T-helper 2 cell (primary cell): Measurements from ENCODE around the gene CCDC148.

Source experiments
- DNase-seq, 5 experiments: peaks; one replicate each; pipeline versions ENCODE4 v3.0.0 to v3.0.0-alpha.2; 2012 to 2022

The CCDC148 gene

DNA sequence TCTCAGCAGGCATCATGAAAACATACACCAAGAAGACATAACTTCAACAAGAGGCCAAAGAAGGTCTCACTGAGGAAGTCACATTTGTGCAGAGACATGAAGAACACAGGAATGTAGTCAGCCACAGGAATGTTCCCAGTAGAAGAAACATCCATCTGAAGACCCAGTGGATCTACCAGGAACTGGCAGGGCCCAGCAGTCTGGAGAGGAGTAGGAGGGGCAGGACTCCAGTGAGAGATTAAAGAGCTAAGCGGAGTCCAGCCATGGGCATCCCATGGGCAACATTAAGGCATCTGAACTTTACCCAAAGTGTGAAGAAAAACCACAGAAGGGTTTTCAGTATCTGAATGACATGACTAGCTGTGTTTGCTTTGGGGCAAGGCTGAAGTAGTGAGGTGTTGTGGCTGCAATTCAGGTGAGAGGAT, 251.8 kb downstream of the CCDC148 start:
- no peak for DNase-seq

DNA sequence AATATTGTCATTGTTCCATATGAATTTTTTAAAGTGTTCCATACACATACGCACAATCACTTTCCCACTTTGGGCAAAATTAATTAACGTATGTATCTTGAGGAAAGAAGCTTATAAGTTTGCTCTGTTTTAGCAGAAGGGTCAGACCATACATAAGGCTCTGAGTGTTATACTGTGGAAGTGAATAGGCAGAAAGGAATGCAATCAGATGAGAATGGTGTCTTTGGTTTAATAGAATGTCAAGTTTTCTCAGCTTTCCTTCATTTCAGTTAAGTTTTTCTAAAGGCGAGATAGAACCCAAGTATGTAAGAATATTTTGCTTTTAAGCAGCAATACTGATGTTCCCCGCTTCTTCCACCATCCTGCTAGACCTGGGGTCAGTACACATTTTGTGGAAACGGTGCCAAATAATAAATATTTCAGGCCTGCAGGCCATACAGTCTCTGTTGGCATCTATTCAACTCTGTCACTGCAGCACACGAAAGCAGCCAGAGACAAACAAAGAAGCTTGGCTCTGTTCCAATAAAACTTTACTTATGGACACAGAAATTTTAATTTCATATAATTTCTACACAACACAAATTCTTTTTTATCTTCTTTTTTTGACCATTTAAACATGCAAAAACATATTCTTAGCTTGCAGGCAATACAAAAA, 254.3 kb downstream of the CCDC148 start:
- no peak for DNase-seq

DNA sequence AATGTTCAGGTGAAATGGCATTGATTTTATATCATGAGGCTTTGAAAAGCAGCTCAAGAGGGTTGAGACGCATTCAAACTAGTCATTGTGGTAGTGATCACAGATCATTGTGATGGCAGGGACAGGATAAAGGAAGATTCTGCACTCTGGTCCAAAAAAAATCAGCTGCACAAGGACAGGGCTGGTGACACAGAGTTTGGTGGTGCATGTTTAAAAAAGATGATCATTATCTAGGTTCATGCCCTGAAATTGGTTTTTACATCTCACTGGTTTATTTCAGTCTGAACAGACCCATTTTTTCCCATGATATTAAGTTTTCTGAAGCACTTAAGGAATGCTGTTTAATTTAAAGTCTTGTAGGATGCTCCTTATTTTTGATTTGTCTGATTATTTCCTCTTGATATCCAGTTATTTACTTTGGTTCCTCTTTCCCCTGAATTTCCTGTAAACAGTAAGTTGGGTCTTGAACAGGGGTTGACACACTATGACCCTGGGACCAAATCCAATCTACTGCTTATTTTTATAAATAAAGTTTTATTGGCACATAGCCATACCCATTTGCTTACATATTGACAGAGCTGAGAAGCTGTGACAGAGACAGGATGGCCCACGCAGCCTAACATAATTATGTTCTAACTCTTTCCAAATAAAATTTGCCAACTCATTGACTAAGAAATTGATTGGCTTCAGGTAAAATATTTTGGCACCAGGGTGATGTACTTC, 256.5 kb downstream of the CCDC148 start:
- DNase-seq = no peak

DNA sequence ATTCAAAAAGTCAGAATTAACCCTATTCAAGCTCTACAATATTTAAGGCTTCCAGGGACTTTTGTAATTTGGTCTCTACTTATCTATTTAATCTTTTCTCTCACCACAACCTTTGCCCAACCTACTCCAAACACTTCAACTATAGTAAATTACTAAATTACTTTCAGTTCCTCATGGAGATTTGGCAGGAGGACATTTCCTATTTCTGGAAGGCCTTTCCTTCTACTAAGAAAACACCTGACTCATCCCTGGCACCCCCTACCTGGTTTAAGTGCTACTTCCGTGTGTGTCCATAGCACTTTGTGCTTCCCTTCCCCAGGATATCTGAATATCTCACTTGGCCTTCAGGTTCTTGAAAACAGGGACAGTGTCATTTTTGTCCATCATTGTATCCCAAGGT, 258.6 kb downstream of the CCDC148 start:
- DNase-seq = no peak

DNA sequence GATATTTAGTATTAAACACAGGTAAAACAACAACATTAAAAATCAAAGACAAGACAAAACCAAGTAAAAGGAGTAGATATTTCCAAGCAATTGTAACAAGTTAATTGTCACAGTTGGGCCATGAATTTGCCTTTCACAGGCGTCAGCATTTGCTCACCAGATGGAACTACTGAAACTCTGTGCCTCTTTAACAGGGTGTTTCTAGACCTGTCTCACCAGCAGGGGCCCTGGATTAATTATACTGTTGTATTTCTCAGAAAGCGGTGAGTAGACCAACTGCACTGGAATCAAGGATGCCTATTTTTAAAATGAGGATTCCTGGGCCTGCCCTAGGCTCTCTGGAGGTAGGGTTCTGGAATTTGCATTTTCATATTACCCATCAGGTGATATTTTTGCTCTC, 262.3 kb downstream of the CCDC148 start:
- DNase-seq = no peak

DNA sequence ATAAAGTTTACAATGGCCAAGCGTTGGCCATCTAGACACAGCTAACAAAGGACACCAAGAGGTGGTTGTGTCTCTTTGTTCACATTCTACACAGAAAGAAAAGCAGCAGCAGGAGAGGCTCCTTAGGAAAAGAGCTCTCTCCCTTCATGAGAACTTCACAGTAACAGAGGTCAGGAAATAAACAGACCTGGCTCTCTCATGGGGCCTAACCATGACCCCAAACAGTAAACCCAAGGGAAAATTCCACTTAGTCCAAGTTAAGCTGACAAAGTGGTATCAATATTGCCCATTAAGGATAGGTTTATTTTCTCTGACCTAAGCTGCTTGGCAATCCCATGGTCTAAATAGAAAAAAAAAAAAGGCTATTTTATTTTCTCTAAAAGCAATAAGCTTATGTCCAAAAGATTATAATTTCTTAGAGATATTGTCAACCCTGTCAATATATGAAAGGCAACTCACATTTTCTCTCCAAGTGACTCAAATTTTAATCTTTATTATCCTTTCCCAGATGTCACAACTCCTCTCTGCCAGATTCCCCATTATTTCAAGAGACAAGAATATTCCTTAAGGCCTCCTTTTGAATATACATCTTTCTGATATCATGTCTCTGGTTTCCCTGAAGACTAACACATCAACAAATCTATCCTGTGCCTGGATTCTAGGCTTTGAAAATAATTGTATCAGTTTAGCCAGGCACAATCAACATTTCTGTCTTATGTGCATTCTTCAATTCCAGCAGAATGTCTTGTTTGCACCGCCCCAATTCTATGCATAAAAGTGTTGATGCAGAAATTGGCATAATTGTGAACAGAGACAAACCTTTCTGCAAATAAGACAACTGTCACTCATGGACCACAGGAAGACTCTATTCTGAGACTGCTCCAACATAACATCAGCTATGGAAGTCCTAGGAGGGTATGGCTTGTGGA, 263.8 kb downstream of the CCDC148 start:
- DNase-seq = no peak

DNA sequence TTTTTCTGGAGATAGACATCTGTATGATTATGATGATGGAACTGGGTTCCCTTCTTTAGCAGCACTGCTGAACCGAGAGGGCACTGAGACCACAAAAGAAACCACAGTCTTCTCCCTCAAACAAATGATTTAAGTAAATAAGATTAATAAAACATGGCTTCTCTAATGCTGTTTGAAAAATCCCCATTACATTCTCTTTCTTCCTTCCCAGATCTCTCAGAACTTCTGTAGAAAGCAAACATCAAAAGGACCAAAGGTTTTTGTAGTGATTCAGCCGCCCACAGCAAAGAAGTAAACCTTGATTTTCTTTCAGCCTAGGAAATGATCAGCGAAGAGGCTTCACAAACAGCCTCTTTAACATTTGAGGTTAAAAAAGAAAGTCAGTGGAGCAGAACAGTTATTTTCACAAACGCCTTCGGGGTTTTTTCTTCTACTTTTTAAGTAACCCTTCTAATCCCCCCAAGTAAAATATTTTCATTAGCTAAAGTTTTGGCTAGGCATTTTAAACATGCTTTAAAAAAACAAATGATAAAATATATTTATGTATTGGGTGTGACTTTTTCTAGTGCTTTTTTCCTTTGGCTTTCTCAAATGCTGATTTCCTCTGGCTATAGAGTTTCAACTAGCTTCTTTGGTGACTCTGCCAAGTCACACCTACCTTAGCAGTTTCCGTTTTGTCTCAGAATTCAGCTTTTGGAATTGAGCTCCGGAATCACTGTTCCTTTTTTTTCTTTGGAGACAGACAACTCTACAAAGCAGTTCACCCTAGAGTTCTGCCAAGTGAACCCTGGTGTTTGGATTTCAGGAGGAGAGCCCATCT, 265.3 kb downstream of the CCDC148 start:
- DNase-seq = peak in 1 of 5 experiments; percentile 55

DNA sequence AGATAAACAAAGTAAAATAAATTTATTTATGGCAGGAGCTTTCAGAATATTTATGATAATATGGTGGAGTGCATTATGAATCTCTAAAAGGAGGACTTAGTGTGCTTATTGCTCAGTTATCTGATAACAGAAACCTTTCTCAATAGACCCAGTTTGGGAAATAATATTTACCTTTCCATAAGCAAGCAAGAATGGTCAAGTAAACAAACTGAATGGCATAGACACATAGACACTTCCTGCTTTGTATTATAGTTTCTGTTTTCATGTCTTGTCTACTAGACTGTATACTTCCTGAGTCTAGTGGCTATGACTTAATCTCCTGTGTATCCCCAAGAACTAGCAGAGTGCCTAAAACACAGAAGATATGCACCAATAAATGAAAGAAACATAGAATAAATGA, 267.0 kb downstream of the CCDC148 start:
- DNase-seq = no peak

DNA sequence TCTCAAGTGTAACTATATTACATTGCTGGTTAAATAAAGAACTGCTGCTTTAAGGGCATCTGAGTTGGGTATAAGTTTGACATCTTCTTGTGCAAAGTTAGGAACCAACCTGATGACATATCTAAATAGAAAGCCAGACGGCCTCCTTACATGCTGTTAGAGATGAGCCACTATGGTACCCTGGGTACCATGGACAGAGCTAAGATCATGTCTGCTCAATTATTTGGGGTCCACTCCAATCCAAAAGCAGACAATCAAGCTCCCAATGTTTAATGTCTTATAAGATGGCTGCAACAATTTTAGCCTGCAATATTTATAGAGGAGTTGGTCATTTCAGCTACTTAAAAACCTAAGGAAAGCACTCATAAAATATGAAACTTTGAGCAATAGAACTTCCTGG, 268.6 kb downstream of the CCDC148 start:
- DNase-seq = no peak

DNA sequence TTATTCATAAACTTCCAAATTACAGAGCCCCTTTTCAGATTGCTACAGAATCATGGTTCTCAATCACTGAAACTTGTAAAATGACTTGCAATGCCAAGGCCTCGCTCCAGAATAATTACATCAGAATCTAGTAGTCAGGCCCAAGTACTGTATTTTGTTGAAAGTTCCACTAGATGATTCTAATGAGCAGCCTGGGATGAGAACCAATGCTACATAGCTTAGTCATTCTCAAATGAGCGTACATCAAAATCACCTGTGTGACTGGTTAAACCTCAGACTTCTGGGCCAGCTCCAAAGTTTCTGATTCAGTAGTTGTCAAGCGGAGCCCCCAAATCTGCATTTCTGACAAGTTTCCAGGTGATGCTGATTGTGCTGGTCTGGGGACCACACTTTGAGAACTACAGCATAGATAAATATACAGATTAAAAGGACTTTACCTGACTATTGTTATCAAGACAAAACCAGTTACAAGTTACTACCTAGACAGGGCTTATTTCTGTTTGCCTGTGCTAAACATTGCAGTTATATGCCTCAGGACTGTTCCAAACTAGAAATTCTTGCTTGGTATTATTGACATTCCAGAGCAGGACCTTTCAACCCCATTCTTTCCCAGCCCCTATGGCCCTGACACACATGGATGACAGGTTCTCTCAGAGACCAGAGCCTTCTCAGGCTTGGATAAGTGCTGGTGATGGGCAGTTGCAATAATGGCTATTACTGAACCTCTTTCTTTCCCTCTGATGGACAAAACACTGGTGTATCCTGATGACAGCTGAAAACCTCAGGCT, 271.8 kb downstream of the CCDC148 start:
- no peak for DNase-seq

DNA sequence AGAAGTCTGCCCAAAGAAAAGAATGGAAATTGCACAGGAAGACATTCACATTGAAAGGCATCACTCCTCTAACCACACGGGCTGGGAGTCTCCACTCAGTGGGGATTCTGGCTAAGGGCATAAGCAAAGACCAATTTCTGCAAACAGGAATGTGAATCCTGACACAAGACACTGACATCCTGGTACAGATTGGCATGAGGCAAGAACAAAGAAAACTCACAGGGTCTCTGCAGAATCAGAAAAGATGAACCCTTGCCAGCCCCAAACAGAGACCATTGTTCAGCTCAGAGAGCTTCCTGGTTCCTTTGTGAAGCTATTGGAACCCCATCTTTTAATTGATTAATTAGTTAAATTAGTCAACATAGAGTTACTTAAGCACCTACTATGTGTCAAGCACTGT, 272.6 kb downstream of the CCDC148 start:
- DNase-seq = no peak

DNA sequence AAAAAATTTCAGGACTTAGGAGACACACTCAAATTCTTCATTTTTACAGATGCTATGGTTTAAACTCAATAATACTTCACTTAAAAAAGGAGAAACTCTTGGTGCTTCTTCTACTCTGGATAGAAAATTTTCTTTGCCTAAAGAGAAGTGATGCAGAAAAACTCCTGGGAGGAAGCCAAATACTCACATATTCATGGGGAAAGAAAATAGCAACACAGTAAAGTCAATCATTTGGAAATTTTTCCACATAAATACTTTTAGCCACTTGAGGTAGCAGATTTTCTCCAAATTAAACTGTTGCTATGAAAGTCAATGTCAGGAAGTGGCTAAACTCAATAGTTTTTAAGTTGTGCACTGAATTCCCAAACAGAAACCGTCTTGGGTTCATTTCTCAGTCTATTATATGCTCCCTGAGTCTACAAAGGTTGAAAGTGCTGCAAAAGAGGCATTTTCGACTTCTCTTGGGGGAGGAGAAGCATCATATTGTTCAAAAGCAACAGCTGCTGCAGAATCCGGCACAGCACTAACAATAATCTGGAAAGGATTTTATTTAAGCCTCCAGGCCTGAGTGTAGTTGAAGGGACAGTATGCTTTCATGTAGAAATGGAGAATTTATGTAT, 273.8 kb downstream of the CCDC148 start:
- DNase-seq = no peak

DNA sequence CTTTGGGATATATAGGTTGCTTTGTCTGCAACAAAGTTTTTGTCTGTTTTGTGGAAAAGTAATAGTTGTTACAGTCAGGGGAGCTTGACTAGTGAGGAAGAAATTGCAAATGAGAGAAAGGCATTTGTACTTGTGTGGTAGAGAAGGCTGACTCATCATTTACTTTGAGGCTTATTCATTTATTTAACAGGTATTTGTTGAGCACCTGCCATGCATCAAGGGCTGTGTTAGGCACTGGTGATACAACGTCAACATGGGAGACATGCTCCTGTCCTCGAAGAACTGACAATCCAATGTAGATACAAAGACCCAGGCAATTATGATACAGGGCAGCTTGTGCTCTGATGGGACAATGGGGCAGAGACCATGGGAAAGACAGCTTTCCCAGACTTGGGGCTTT, 275.4 kb downstream of the CCDC148 start:
- DNase-seq = no peak

DNA sequence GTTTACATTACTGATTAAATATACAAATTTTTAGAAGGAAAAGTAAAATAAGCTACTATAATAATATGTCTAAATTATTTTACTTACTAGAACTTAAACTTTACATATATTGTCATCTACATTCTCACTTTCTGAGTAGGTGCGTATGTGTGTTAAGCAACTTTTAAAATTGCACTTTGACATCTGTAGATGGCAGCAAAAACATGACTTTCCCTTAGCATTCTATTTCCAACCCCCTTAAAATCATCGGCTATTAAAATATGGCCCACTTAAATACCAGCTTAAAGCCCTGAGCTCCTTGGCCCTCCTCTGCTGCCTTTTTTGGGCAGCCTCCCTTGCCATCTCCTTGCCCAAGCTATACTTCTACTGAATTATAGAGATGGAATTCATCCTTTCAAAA, 276.9 kb downstream of the CCDC148 start:
- DNase-seq = no peak

DNA sequence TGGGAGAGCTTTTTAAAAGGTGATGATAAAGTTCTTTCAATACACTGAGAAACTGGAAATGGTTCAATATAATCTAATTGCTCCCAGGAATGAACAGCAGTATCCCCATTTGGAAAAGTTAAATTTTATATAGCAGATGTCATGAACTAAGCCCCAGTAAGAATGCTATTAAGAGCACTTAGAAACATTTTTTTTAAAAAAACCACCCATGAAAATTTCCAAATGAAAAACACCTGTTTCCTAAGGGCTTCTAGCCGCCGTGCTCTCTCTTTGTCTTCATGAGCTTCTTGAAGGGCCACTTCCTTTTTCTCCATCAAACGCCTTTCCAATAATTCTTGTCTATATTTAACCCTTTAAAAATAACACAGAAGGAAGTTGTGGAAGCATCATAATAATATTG, 277.9 kb downstream of the CCDC148 start:
- DNase-seq = no peak

DNA sequence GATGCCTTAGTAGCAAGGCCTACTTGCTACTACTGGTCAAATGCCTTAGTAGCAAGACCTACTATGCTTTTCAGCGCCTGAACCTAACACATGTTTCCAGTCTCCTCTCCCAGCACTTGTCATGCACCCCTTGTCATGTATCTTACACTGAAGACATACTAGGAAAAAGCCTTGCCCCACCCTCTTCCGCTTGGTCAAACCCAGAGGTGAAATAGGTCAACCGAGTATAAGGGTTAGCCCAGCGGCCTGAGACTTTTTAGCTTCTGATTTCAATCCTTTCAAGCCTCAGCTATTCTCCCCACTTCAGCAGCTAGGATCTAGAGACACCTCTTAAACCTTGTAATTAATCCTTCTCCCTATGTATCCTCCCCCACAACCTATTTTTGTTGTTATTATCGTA, 281.6 kb downstream of the CCDC148 start:
- DNase-seq = no peak

DNA sequence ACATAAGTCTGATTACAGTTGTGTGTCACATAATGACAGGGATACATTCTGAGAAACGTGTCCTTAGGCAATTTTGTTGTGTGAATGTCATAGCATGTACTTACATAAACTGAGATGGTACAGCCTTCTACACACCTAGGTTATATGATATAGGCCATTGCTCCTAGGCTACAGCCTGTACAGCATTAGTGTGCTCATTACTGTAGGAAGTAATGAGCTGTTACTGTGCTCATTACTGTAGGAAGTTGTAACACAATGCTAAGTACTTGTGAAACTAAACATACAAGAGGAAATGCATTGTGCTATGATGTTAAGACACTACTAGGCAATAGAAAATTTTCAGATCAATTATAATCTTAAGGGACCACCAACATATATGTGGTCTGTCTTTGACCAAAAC, 282.1 kb downstream of the CCDC148 start:
- peak in 1 of 5 experiments; percentile 11 for DNase-seq

DNA sequence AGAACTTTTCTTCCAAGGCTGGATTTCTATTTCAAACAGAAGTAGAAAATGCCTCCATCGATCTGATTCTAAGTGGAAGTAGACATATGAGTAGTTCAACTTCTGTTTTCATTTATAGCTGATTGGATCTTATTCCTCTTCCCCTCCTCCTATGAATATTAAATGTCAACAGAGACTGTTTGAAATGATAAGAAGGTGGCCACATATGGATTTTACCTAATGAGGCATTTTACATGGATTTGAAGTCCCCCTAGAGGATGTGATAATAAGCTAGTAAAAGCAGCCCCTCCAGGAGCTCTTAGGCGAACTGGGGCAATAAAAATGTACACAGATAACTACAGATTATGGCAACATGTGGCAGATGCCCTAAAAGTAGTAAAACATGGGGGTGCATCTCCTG, 283.8 kb downstream of the CCDC148 start:
- no peak for DNase-seq

DNA sequence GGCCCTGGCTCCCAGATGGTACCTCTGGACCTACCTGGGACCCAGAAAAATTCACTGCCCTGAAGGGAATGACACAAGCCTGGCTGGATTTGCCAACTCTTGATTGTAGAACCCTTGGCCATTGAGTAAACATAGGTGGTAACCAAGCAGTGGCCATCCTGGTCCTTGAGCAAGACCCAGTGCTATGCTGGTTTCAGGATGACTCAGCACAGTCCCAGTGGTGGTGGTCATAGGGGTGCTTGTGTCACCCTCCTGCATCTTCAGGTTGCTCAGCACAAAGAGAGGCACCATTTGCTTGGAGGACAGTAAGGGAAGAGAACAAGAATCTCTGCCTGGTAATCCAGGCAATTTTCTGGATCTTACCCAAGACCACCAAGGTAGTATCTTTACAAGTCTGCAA, 302.0 kb downstream of the CCDC148 start:
- DNase-seq = no peak

DNA sequence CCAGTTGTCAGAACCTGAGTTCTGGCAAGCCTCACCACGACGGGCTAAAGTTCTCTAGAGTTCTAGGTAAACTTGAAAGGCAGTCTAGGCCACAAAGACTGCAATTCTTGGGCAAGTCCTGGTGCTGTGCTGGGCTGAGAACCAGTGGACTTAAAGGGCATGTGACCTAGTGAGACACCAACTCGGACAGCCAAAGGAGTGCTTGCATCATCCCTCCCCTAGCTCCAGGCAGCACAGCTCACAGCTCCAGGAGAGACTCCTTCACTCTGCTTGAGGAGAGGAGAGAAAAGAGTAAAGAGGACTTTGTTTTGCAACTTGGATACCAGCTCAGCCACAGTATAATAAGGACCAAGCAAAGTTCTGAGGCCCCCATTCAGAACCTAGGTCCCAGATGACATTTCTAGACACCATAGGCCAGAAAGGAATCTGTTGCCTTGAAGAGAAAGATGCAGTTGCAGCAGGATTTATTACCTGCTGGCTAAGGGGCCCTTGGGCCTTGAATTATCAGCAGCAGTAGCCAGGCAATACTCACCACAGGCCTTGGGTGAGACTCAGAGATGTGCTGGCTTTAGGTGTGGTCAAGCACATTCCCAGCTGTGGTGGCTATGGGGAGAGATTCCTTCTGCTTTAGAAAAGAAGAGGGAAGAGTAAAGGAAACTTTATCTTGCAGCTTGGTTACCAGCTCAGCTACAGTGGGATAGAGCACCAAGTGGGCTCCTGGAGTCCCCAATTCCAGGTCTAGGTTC, 303.1 kb downstream of the CCDC148 start:
- DNase-seq = no peak
